Retinal pigment epithelial cell (primary cell): Measurements from ENCODE around the gene LRRC56.

ENCODE experiments used
- DNase-seq: peaks from one replicate; pipeline ENCODE4 v3.0.0-alpha.2; 2010; ENCODE audit warnings: low read depth
- H3K4me3 ChIP-seq: 2 replicates; pipeline ENCODE4 v1.5.1; 2011; ENCODE audit warnings: mild to moderate bottlenecking, low read length, control low read depth, moderate library complexity
- TF ChIP-seq, protein P1 (sequence below): conservative IDR thresholded peaks from 2 replicates; pipeline ENCODE4 v1.5.1; 2011; ENCODE audit warnings: low read depth, low read length, control low read depth, inconsistent platforms

Gene LRRC56

DNA sequence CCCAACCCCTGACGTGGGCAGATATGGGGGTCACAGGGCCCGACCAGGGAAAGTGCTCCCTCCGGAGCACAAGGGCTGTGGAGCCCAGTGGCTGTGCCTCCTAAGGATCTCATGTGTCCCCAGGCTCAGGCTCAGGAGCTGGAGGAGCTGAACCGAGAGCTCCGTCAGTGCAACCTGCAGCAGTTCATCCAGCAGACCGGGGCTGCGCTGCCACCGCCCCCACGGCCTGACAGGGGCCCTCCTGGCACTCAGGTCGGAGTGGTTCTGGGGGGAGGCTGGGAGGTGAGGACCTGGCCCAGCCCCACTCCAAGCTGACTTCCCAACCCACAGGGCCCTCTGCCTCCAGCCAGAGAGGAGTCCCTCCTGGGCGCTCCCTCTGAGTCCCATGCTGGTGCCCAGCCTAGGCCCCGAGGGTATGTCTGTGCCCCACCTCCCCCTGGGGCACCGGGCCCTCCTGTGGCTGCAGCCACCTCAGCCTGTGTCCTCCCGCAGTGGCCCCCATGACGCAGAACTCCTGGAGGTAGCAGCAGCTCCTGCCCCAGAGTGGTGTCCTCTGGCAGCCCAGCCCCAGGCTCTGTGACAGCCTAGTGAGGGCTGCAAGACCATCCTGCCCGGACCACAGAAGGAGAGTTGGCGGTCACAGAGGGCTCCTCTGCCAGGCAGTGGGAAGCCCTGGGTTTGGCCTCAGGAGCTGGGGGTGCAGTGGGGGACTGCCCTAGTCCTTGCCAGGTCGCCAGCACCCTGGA lies 25.9 kb downstream of the LRRC56 start:
- no peak overlapping the region for H3K4me3 ChIP-seq
- TF ChIP-seq, protein P1, sequence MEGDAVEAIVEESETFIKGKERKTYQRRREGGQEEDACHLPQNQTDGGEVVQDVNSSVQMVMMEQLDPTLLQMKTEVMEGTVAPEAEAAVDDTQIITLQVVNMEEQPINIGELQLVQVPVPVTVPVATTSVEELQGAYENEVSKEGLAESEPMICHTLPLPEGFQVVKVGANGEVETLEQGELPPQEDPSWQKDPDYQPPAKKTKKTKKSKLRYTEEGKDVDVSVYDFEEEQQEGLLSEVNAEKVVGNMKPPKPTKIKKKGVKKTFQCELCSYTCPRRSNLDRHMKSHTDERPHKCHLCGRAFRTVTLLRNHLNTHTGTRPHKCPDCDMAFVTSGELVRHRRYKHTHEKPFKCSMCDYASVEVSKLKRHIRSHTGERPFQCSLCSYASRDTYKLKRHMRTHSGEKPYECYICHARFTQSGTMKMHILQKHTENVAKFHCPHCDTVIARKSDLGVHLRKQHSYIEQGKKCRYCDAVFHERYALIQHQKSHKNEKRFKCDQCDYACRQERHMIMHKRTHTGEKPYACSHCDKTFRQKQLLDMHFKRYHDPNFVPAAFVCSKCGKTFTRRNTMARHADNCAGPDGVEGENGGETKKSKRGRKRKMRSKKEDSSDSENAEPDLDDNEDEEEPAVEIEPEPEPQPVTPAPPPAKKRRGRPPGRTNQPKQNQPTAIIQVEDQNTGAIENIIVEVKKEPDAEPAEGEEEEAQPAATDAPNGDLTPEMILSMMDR: no peak
- DNase-seq: no peak

DNA sequence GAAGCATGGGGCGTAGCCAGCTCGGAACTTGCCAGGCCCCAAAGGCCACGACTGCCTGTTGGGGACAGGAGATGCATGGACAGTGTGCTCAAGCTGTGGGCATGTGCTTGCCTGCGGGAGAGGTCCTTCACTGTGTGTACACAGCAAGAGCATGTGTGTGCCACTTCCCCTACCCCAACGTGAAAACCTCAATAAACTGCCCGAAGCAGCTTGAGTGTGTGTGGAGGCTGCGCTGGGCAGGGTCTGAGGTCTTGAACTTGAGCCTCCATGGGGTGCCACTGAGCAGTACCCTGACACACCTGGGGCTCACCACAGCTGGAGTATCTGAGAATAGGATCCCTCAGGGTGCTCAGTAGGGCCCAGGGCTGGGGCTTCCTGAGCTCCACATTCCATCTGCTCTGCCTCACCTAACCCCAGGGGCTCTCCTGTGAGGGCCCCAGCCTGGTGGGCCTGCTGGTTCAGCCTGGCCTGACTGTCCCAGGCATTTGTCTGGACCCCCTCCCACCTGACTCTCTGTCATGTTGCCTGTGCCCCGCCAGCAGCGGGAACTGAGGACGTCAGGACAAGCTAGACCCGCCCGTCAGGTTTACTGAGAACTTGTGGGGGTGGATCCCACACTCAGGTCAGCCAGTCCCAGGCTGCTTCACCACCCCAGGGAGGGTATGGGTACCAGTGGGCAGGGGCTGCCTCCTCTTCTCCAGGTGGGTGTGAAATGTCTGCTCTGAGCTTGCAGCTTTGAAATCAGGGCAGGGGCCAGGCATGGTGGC lies 26.7 kb downstream of the LRRC56 start:
- no peak overlapping the region for H3K4me3 ChIP-seq
- no peak for DNase-seq
- TF ChIP-seq, protein P1: no peak

DNA sequence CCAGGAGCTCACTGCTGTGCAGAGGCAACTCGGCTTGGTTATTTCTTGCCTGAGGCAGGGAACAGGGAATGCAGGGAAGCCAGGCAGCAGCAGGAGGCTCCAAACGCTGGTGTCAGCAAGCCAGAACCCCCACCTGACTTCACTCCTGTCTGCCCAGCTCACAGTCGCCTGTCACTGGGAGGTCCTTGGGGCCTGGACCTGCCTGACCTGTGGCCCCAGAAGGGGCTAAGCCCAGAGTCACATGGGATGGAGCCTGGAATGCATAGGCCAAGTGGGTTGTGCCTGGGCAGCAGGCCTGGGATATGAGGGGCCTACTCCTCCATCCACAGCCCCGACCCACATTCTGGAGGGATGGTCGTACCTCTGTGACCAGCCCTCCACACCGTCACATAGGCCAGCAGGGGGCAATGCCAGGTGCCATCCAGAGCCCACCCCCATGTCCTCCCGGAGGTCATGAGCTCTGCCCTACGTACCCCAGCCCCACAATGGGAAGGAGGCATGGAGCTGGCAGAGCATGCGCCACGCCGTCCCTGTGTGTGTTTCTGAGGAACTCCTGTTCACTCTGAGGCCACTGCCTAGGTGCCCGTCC lies 28.7 kb downstream of the LRRC56 start:
- TF ChIP-seq, protein P1: peak; percentile 1
- no peak overlapping the region for H3K4me3 ChIP-seq

DNA sequence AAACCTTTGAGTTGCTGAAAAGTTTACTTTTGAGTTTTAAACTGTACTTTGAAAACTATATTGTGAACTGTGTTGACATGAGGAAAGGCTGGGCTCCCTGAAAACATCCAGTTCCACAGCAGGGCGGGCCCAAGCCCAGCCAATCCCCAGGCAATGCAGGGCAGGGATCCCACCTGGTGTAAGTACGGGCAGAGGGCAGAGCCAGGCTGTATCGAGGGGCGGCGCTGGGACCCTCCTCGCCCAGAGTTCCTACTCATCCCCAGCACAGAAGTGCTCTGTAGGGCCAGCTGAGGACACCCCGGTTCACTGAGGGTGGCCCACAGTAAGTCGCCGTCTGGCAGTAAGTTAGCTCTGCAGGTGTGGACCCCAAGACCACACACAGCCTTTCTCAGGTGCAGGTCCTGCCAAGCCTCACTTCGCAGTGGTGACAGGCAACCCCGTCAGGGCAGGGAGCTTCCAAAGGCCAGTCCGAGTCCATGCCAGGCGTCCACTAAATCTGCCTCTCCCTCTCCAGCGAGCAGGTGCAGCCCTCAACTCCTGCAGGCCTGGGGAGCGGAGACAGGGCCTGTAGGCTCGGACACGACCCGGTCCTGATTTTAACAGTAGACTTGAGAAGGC lies 29.8 kb downstream of the LRRC56 start:
- DNase-seq: no peak
- peak overlapping the region; percentile 61 for H3K4me3 ChIP-seq
- TF ChIP-seq, protein P1: no peak

More for the DNA sequence above, 28.7 kb downstream of the LRRC56 start:
- DNase-seq: no peak

DNA sequence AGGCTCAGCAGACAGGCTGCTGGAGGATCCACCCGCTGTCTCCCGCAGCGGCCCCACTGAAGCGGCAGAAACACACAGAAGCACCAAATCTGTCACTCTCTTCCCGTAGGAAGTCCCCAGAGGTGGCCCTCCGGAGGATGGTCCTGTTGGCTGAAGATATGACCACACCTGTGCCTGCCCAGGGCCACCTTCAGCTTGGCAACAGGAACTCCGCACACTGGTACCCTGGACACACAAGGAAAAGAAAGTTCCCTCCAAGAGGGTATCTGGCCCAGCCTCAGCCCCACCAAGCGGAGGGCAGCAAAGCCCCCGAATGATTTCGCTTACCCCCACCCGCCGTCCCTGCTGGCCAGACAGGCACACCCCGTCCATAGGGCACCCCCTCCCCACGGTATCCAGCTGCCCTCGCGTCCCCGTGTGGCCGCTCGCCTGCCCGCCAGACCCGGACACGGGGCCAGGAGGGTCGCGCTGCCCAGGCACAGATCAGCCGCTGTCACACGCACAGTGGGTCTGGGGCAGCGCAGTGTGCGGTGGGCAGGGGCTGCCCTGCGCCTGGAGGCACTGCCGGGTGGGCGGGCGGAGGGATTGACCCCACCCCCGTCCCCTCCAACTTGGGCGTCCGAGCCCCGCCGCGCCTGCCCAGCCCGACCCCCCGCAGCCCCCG lies 30.4 kb downstream of the LRRC56 start:
- no peak for DNase-seq
- H3K4me3 ChIP-seq: peak overlapping the region; percentile 61
- TF ChIP-seq, protein P1: no peak

DNA sequence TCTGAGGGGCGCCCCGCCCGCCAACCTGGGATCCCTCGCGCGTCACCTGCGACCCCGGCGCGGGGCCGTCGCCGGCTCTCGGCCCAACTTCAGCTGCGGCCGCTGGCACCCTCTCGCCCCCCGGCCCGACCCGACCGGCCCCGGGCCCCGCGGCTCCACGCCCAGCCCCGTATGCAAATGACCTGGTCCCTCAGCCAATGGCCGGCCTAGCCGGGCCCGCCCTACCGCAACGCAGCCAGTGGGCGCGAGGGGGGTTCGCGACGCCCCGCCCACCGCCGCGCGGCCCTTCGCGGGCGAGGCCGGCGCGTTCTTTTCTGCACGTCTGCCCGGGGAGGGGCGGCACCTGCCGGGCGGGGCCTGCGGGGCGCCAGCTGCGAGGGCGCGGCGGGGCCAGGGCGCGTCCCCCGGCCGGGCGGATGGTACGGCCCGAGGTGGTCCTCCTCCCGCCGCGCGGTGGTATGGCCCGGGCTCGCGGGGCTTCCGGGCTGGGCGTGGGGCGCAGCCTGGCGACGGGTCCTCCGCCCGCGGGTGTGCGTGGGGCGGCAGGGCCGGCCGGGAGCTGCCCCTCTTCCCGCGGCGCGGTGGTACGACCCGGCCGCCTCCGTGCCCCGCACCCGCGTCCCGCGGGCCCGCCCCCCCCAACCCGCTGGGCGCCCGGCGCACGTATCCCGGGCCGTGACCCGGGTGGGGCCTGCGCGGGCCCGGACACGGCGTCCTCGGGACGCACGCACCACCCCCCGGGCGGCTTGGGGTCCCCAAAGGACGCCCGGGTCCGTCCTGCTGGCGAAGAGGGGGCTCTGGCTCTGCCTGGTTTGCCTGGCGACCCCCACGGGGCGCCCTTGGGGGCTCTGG lies 31.2 kb downstream of the LRRC56 start:
- DNase-seq: peak; percentile 57
- TF ChIP-seq, protein P1: no peak
- peak overlapping the region; percentile 61 for H3K4me3 ChIP-seq
